Measurements from ENCODE around the gene MAGI2.
"Not testable (repeated sequence)": the region's sequence is repeated elsewhere in the genome, so short reads cannot be mapped to it uniquely, and the experiment has no call there.

MAGI2 gene

DNA sequence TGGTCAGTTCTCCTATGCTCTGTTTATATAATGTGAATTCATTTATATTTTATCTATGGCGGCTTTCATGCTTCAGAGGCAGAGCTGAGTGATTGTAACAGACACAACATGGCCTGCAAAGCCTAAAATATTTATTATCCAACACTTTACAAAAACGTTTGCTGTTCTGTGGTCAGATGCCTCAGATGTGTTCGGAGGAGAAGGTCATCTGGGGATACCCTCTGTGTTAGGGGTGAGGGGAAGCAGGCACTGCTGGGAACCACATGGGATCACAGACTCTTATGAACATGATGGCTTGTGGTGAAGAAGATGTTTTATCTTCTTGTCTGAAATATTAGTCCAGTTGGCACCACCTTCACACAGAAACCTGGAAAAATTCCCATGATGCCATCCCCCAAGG, 1451.4 kb downstream of the MAGI2 start:
- no peak for DNase-seq

DNA sequence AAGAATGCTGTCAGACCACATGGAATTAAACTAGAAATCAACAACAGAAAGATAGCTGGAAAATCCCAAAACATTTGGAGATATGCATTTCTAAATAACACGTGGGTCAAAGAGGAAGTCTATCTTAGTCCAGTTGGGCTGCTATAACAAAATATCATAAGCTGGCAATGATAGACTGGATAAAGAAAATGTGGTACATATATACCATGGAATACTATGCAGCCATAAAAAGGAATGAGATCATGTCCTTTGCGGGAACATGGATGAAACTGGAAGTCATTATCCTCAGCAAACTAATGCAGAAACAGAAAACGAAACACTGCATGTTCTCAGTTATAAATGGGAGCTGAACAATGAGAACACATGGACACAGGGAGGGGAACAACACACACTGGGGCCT, 1454.3 kb downstream of the MAGI2 start:
- not testable (repeated sequence) for DNase-seq

DNA sequence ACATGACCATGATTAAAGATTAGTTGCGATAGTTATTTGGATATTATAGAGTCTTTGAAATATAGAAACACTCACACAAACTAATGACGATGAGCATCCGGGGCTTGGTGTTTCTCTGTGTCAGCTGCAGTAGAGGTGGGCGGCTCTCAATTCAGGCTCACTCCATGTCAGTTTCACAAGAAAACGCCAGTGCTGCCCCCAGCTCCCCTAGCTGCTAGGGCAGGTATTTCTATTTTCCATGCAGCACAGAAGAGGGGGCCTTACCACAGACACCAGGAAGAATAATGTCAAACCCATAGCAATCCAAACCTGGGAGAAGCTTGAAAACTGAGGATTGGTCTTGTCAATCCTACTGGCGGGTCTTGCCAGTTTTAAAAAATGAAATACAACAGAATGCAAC, 1457.8 kb downstream of the MAGI2 start:
- DNase-seq: no peak

GRCh38 chr7:77993838-77994237, 1459.6 kb downstream of the MAGI2 start:
- DNase-seq: no peak

GRCh38 chr7:77991656-77992055, 1461.8 kb downstream of the MAGI2 start:
- DNase-seq: no peak

DNA sequence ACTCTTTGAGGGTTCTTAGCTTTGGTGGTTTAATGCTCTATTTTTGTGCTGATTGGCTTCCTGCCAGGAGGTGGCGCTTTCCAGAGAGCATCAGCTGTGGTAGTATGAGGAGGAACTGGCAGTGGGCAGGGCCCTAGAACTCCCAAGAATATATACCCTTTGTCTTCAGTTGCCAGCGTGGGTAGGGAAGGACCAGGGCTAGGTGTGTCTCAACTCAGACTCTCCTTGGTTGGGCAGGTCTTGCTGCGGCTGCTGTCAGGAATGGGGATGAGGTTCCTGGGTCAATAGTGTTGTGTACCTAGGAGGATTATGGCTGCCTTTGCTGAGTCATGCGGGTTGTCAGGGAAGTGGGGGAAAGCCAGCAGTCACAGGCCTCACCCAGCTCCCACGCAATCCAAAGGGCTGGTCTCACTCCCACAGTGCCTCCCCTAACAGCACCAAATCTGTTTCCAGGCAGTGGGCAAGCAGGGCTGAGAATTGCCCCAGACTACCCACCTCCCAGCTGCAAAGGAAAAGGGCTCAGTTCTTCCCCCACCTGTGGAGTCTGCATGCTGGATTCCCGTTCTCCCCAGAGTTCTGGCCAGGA, 1463.4 kb downstream of the MAGI2 start:
- no peak for DNase-seq

DNA sequence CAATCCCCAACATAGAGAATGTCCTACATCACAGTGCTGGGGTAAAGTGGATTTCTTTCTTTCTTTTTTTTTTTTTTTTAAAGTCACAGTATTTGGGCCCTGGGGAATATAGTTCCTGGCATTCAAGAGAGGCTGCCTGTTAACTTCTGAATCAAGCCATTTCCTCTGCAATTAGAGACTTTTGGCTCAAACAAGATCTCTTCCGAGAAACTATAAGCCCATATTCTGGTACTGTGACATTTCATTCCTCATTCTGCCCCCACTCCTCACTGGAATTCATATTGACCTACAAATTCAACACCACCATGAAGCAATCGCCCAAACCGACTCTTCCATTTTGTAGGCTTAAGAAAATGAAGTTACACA, 1467.5 kb downstream of the MAGI2 start:
- no peak for DNase-seq

- DNase-seq: no peak
Measured at GRCh38 chr7:77985232-77985973, 1468.1 kb downstream of the MAGI2 start.

GRCh38 chr7:77983973-77984372, 1469.5 kb downstream of the MAGI2 start:
- no peak for DNase-seq

- DNase-seq: no peak
Measured at GRCh38 chr7:77982926-77983550, 1470.4 kb downstream of the MAGI2 start.

GRCh38 chr7:77980087-77980713, 1473.3 kb downstream of the MAGI2 start:
- no peak for DNase-seq

- no peak for DNase-seq
Measured at GRCh38 chr7:77979219-77979618, 1474.2 kb downstream of the MAGI2 start.

DNA sequence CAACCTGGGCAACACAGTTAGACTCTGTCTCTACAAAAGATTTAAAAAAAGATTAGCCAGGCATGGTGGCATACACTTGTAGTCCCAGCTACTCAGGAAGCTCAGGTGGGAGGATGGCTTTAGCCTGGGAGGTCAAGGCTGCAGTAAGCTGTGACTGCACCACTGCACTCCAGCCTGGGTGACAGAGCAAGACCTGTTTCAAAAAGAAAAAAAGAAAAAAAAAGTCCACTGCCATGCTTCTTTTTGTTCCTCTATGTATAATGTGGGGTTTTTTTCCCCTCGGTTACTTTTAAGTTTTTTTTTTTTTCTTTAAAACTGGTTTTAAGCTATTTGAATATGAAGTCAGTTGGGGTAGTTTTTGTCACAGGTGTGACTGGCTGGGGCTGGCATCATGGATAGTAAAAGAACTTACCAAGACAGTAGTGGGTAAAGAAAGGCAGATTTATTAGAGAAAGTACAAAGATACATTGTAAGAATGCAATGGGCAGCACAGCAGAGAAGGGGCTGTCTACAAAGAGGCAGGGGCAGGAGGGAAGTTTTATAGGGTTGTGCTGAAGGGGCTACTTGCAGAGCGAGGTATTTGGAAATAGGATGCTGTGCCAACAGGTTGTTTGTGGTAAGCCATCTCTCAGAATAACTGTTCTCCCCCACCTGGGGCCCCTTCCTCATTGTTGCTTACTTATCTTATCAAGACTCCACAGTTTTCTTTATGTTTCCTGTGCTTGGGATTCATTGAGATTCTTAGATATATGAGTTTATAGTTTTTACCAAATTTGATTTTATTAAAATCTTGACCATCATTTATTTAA, 1477.6 kb downstream of the MAGI2 start:
- DNase-seq: no peak

- DNase-seq: no peak
Measured at GRCh38 chr7:77971726-77972125, 1481.7 kb downstream of the MAGI2 start.

- no peak for DNase-seq
Measured at GRCh38 chr7:77967429-77967828, 1486.0 kb downstream of the MAGI2 start.

Data from activated T-cell treated with anti-CD3 and anti-CD28 coated beads, Interleukin-2, amount 50 U/mL, for 1 hour (primary cell).